ENCODE measurements around the gene MAPKAP1.

MAPKAP1 gene

GRCh38 chr9:125472562-125472925 is 234.5 kb downstream of the MAPKAP1 start:
- in situ Hi-C loops (cut with MboI; ENCODE audit: low sequenced_read_pairs, unreplicated experiment) = no loop called here
- no peak for DNase-seq (ENCODE audit: low spot score)
- TF ChIP-seq CTCF (IDR thresholded peaks at IDR 0.05; ENCODE audit: borderline replicate concordance, control extremely low read depth, extremely low read depth, insufficient read depth, missing control alignments) = no peak

- DNase-seq (ENCODE audit: low spot score) = no peak
- TF ChIP-seq CTCF (IDR thresholded peaks at IDR 0.05; ENCODE audit: borderline replicate concordance, control extremely low read depth, extremely low read depth, insufficient read depth, missing control alignments) = no peak
- in situ Hi-C loops (cut with MboI; ENCODE audit: low sequenced_read_pairs, unreplicated experiment) = no loop called here
Measured at GRCh38 chr9:125470767-125471580, 236.0 kb downstream of the MAPKAP1 start.

- TF ChIP-seq CTCF (IDR thresholded peaks at IDR 0.05; ENCODE audit: borderline replicate concordance, control extremely low read depth, extremely low read depth, insufficient read depth, missing control alignments) = no peak
Measured at GRCh38 chr9:125470189-125470588, 236.8 kb downstream of the MAPKAP1 start.

GRCh38 chr9:125468646-125469045 is 238.4 kb downstream of the MAPKAP1 start:
- in situ Hi-C loops (cut with MboI; ENCODE audit: low sequenced_read_pairs, unreplicated experiment) = no loop called here
- DNase-seq (ENCODE audit: low spot score) = no peak
- TF ChIP-seq CTCF (IDR thresholded peaks at IDR 0.05; ENCODE audit: borderline replicate concordance, control extremely low read depth, extremely low read depth, insufficient read depth, missing control alignments) = no peak

More at GRCh38 chr9:125470189-125470588, 236.8 kb downstream of the MAPKAP1 start:
- in situ Hi-C loops (cut with MboI; ENCODE audit: low sequenced_read_pairs, unreplicated experiment) = no loop called here
- DNase-seq (ENCODE audit: low spot score) = no peak

- in situ Hi-C loops (cut with MboI; ENCODE audit: low sequenced_read_pairs, unreplicated experiment) = no loop called here
- no peak for DNase-seq (ENCODE audit: low spot score)
- no peak for TF ChIP-seq CTCF (IDR thresholded peaks at IDR 0.05; ENCODE audit: borderline replicate concordance, control extremely low read depth, extremely low read depth, insufficient read depth, missing control alignments)
Measured at GRCh38 chr9:125467116-125467740, 239.8 kb downstream of the MAPKAP1 start.

- in situ Hi-C loops (cut with MboI; ENCODE audit: low sequenced_read_pairs, unreplicated experiment) = no loop called here
- no peak for DNase-seq (ENCODE audit: low spot score)
- no peak for TF ChIP-seq CTCF (IDR thresholded peaks at IDR 0.05; ENCODE audit: borderline replicate concordance, control extremely low read depth, extremely low read depth, insufficient read depth, missing control alignments)
Measured at GRCh38 chr9:125466411-125466810, 240.6 kb downstream of the MAPKAP1 start.
